Stimulated activated naive CD8-positive, alpha-beta T cell treated with anti-CD3 and anti-CD28 coated beads, Interleukin-15, Interleukin-2, amounts not matched to agents 100 ng/mL and 50 ng/mL, for 24 hours (primary cell): ENCODE data around the gene ARMC7.
"Not testable (repeated sequence)": the region's sequence is repeated elsewhere in the genome, so short reads cannot be mapped to it uniquely, and the experiment has no call there.

Source experiments
- H3K27ac Mint-ChIP-seq: one replicate; pipeline ENCODE4 v1.8.0; 2021; ENCODE audit warnings: mild to moderate bottlenecking, mixed read lengths
- H3K27me3 Mint-ChIP-seq: one replicate; pipeline ENCODE4 v1.8.0; 2021; ENCODE audit warnings: mixed read lengths
- H3K36me3 Mint-ChIP-seq: one replicate; pipeline ENCODE4 v1.8.0; 2021; ENCODE audit warnings: low read depth, mixed read lengths
- H3K4me1 Mint-ChIP-seq: one replicate; pipeline ENCODE4 v1.8.0; 2021; ENCODE audit warnings: low read depth, mixed read lengths
- H3K4me3 Mint-ChIP-seq: one replicate; pipeline ENCODE4 v1.8.0; 2021; ENCODE audit warnings: mild to moderate bottlenecking, mixed read lengths
- H3K9me3 Mint-ChIP-seq: one replicate; pipeline ENCODE4 v1.8.0; 2021; ENCODE audit warnings: mixed read lengths

Gene ARMC7

GRCh38 chr17:75109407-75110233 is at the start of gene ARMC7:
Gene ARMC7, plus strand, starts transcription at chr17:75109969. Its CDS starts 320 bp downstream, at chr17:75110289.
- peaks cover 42% of the 10 kb centered on the region for H3K4me1 Mint-ChIP-seq
- peak within 1 kb of the TSS; percentile 89 for H3K27ac Mint-ChIP-seq

GRCh38 chr17:75060434-75061054 is 49.2 kb upstream of the ARMC7 start:
- Mint-ChIP-seq H3K4me1 (peaks cover 16% of the 10 kb centered on the region), H3K36me3 (peaks cover 47% of the 10 kb centered on the region), H3K27ac (no peak overlapping the region), H3K27me3 (no peaks in the 10 kb centered on the region), H3K9me3 (no peaks in the 10 kb centered on the region), H3K4me3 (no peak overlapping the region)

More at GRCh38 chr17:75109407-75110233, at the start of gene ARMC7:
- Mint-ChIP-seq H3K27me3 (no peaks in the 10 kb centered on the region), H3K36me3 (peaks cover 8% of the 10 kb centered on the region), H3K4me3 (peak within 1 kb of the TSS; percentile 89), H3K9me3 (no peaks in the 10 kb centered on the region)

GRCh38 chr17:75061055-75061438 is 48.7 kb upstream of the ARMC7 start:
- Mint-ChIP-seq H3K4me3 (no peak overlapping the region), H3K9me3 (no peaks in the 10 kb centered on the region), H3K27me3 (no peaks in the 10 kb centered on the region), H3K27ac (no peak overlapping the region), H3K36me3 (peaks cover 43% of the 10 kb centered on the region), H3K4me1 (peaks cover 21% of the 10 kb centered on the region)

DNA sequence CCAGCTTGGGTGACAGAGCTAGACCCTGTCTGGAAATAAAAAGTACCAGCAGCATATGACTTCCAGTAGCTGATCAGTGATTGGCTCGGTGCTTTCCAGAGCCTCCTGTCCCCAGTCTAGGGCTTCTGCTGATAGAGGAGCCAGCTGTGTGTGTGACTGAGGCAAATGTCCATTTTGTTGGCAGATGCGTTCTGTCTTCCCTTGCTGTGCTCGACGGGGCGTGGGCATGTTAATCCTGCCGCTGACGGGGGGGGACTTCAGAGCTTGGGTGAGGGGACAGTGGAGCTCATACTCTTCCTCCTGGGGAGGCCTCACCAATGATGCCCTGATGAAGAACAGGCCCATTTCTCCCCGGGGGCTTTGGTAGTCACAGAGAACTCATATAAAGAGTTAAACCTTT is 48.2 kb upstream of the ARMC7 start:
- Mint-ChIP-seq H3K4me3 (no peak overlapping the region), H3K4me1 (peaks cover 27% of the 10 kb centered on the region), H3K27ac (no peak overlapping the region), H3K27me3 (no peaks in the 10 kb centered on the region), H3K9me3 (no peaks in the 10 kb centered on the region), H3K36me3 (peaks cover 37% of the 10 kb centered on the region)

DNA sequence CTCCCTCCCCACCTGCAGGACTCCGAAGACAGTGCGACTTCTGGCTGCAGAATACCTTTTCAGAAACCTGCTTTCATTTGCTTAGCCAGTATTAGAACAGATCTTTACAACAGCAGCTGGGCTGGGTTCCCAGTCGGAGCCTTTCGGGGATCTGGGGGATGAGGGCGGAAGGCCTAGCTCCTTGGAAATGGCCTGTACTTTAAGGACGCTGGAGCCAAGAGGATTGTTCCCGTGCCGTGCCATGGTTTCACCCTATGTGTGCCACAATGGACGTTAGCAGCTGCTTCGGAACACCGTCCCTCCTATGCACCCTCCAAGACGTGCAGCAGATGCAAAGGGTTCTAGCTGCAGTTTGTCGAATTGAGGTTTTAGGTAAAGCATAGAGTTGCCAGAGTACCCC is 46.6 kb upstream of the ARMC7 start:
- H3K9me3 Mint-ChIP-seq: no peaks in the 10 kb centered on the region
- H3K4me1 Mint-ChIP-seq: peaks cover 42% of the 10 kb centered on the region
- no peak overlapping the region for H3K4me3 Mint-ChIP-seq
- no peak overlapping the region for H3K27ac Mint-ChIP-seq
- H3K27me3 Mint-ChIP-seq: no peaks in the 10 kb centered on the region
- H3K36me3 Mint-ChIP-seq: peaks cover 37% of the 10 kb centered on the region

DNA sequence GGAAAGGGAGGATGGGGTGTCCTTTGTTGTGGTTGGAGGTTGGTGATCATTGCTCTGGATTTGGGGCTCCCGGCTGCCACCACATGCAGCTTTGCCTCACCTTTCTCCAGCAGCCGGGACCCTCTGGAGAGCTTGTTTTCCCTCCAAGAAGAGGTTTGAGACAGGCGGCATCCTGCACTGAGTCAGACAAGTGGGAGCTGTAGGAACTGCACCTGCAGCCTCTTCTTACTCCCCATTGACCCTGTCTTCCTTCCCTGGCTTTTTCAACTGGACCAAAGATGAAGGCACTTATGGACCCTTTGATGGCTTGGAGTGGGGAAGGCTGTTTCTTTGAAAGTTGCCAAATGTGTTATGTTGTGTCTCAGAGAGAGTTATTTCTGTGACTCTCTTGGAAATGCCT is 46.1 kb upstream of the ARMC7 start:
- no peak overlapping the region for H3K27ac Mint-ChIP-seq
- H3K4me3 Mint-ChIP-seq: no peak overlapping the region
- no peaks in the 10 kb centered on the region for H3K9me3 Mint-ChIP-seq
- H3K4me1 Mint-ChIP-seq: peaks cover 42% of the 10 kb centered on the region
- H3K36me3 Mint-ChIP-seq: peaks cover 37% of the 10 kb centered on the region
- no peaks in the 10 kb centered on the region for H3K27me3 Mint-ChIP-seq

GRCh38 chr17:75064040-75064439 is 45.7 kb upstream of the ARMC7 start:
- Mint-ChIP-seq H3K4me3 (no peak overlapping the region), H3K27ac (no peak overlapping the region), H3K9me3 (no peaks in the 10 kb centered on the region), H3K36me3 (peaks cover 37% of the 10 kb centered on the region), H3K27me3 (no peaks in the 10 kb centered on the region), H3K4me1 (peaks cover 46% of the 10 kb centered on the region)

- H3K4me3 Mint-ChIP-seq: no peak overlapping the region
- peaks cover 35% of the 10 kb centered on the region for H3K36me3 Mint-ChIP-seq
- H3K27me3 Mint-ChIP-seq: no peaks in the 10 kb centered on the region
- no peaks in the 10 kb centered on the region for H3K9me3 Mint-ChIP-seq
- peaks cover 45% of the 10 kb centered on the region for H3K4me1 Mint-ChIP-seq
- peak overlapping the region; percentile 68 for H3K27ac Mint-ChIP-seq
Measured at GRCh38 chr17:75064460-75064859, 45.3 kb upstream of the ARMC7 start.

- Mint-ChIP-seq H3K36me3 (peaks cover 30% of the 10 kb centered on the region), H3K9me3 (no peaks in the 10 kb centered on the region), H3K4me3 (peak overlapping the region; percentile 47), H3K27ac (peak overlapping the region; percentile 79), H3K4me1 (peaks cover 40% of the 10 kb centered on the region), H3K27me3 (no peaks in the 10 kb centered on the region)
Measured at GRCh38 chr17:75064867-75065561, 44.8 kb upstream of the ARMC7 start.

DNA sequence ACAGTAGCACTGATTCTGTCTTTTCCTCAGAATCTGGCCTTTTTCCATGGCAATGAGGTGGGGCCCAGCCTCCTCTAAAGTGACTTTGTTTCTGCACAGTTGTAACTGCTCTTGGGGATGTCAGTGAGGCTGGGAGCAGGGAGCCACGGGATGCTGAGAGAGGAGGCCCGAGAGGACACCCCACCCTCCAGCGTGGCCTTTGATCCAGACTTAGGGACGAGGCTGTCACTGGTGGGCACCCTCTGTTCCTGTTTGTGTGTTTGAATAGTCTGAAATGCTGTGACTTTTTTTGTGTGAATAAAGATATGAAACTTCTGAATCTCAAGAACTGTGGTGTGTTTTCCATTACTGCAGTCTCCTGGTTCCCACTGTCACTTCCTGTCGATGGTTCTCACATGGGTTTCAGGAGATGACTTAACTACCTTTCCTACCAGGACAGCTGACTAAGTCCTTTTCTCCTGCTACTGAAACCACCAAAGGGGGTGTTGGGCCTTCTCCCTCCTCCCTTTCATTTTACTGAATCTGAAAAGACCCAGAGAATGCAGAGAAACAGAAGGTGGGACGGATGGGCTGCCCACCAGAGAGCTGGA is 44.1 kb upstream of the ARMC7 start:
- Mint-ChIP-seq H3K4me3 (peak overlapping the region; percentile 47), H3K27me3 (no peaks in the 10 kb centered on the region), H3K27ac (peak overlapping the region; percentile 79), H3K36me3 (peaks cover 27% of the 10 kb centered on the region), H3K9me3 (no peaks in the 10 kb centered on the region), H3K4me1 (peaks cover 40% of the 10 kb centered on the region)

GRCh38 chr17:75067856-75068255 is 41.9 kb upstream of the ARMC7 start:
- Mint-ChIP-seq H3K36me3 (peaks cover 17% of the 10 kb centered on the region), H3K9me3 (no peaks in the 10 kb centered on the region), H3K4me3 (no peak overlapping the region), H3K27ac (peak overlapping the region; percentile 23), H3K27me3 (no peaks in the 10 kb centered on the region), H3K4me1 (peaks cover 40% of the 10 kb centered on the region)

- Mint-ChIP-seq H3K27me3 (no peaks in the 10 kb centered on the region), H3K27ac (peak overlapping the region; percentile 17), H3K36me3 (peaks cover 13% of the 10 kb centered on the region), H3K4me1 (peaks cover 40% of the 10 kb centered on the region), H3K9me3 (no peaks in the 10 kb centered on the region), H3K4me3 (no peak overlapping the region)
Measured at GRCh38 chr17:75068750-75069149, 41.0 kb upstream of the ARMC7 start.

DNA sequence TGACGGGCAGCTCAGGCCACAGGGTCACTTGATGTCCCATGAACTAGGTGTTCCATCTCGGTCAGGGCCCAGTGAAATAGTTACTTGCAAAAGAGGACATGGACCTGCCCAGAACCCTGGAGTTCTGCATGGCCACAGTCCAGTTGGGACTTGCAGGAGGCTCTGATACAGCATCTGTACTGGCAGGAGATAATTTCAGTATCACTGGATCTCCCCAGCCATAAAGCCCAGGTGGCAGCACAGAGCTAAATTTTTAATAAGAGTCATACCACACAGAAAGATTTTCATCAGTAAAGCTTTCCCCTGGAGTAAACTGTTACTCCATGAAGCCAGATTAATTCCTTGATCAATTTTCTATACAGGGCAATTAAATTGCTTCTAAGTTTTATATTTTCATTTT is 40.0 kb upstream of the ARMC7 start:
- no peaks in the 10 kb centered on the region for H3K27me3 Mint-ChIP-seq
- no peaks in the 10 kb centered on the region for H3K9me3 Mint-ChIP-seq
- H3K27ac Mint-ChIP-seq: no peak overlapping the region
- peaks cover 3% of the 10 kb centered on the region for H3K36me3 Mint-ChIP-seq
- H3K4me1 Mint-ChIP-seq: peaks cover 37% of the 10 kb centered on the region
- no peak overlapping the region for H3K4me3 Mint-ChIP-seq

GRCh38 chr17:75071478-75072271 is 38.1 kb upstream of the ARMC7 start:
- H3K9me3 Mint-ChIP-seq, H3K4me3 Mint-ChIP-seq, H3K27ac Mint-ChIP-seq, H3K27me3 Mint-ChIP-seq, H3K36me3 Mint-ChIP-seq: not testable (repeated sequence)
- H3K4me1 Mint-ChIP-seq: peaks cover 20% of the 10 kb centered on the region
